HL-60 (cell line): ENCODE results near the gene VPS35L.

Experiments used
- DNase-seq, 2 experiments: peaks; one replicate each; pipeline ENCODE4 v3.0.0-alpha.2; 2010 to 2020; ENCODE audit warnings: low read depth in 1 of 2, low spot score in 1 of 2
- H3K27ac ChIP-seq: fragments of 250-450 bp; sonication (Bioruptor Pico); replicated peaks from 2 replicates; pipeline ENCODE4 v1.5.1; 2020; ENCODE audit warnings: mild to moderate bottlenecking, moderate library complexity
- H3K27me3 ChIP-seq: fragments of 250-450 bp; sonication (Bioruptor Pico); 2 replicates; pipeline ENCODE4 v1.5.1; 2021; ENCODE audit warnings: mild to moderate bottlenecking, moderate library complexity; ENCODE audit not compliant: insufficient read depth, poor library complexity, severe bottlenecking
- H3K4me3 ChIP-seq: replicated peaks from 2 replicates; pipeline ENCODE4 v1.5.1; 2011; ENCODE audit warnings: mild to moderate bottlenecking, control low read depth, low read length; ENCODE audit not compliant: insufficient read depth
- CTCF ChIP-seq: IDR thresholded peaks from one replicate; pipeline ENCODE4 v1.5.1; 2011; ENCODE audit warnings: low read length, control low read depth, inconsistent platforms; ENCODE audit not compliant: insufficient read depth
- GABPA ChIP-seq: IDR thresholded peaks from 2 replicates; pipeline ENCODE4 v1.6.1; 2012; ENCODE audit warnings: low read depth
- POLR2AphosphoS5 ChIP-seq: IDR thresholded peaks from 2 replicates; pipeline ENCODE4 v1.6.1; 2012; ENCODE audit warnings: low read depth
- REST ChIP-seq: IDR thresholded peaks from 2 replicates; pipeline ENCODE4 v1.6.1; 2012; ENCODE audit warnings: low read depth; ENCODE audit not compliant: insufficient replicate concordance
- SPI1 ChIP-seq: IDR thresholded peaks from 2 replicates; pipeline ENCODE4 v1.6.1; 2012; ENCODE audit warnings: low read depth, mild to moderate bottlenecking, borderline replicate concordance
- long read RNA-seq: library from polyadenylated mRNA; unstranded; transcript quantifications from one replicate; pipeline ENCODE4 v2.0.0, GENCODE V29; 2020

Gene VPS35L
- long read RNA-seq, transcript VPS35L-203 (31 exons, 3,855 nt) = major isoform, 564 of 748 reads
- long read RNA-seq, partial matches to known transcripts = 53 of 748 reads
- long read RNA-seq, other reads (novel, unspliced or antisense) = 126 of 748 reads

GRCh38 chr16:19555186-19555937 lies at the start of gene VPS35L:
Gene VPS35L, plus strand, starts transcription at chr16:19555703. Its CDS starts 27 bp downstream, at chr16:19555730.
- peak within 1 kb of the TSS; percentile 93 for H3K27ac ChIP-seq
- TF ChIP-seq POLR2AphosphoS5 = peak; percentile 73; the same call in 1 of the 2 replicates
- no peak for TF ChIP-seq REST
- peak; percentile 51 for TF ChIP-seq CTCF
- TF ChIP-seq SPI1 = no peak
- no peak; the same call in 1 of the 2 replicates for TF ChIP-seq GABPA

GRCh38 chr16:19506965-19507364 lies 48.5 kb upstream of the VPS35L start:
- no peaks in the 10 kb centered on the region for H3K27me3 ChIP-seq
- no peak for TF ChIP-seq SPI1
- TF ChIP-seq POLR2AphosphoS5 = no peak
- TF ChIP-seq CTCF = no peak
- TF ChIP-seq GABPA = no peak
- no peak for TF ChIP-seq REST
- H3K4me3 ChIP-seq = no peak overlapping the region
- DNase-seq = no peak
- H3K27ac ChIP-seq = no peak overlapping the region

More at GRCh38 chr16:19555186-19555937, at the start of gene VPS35L:
- no peaks in the 10 kb centered on the region for H3K27me3 ChIP-seq
- peak; percentile 97 to 98 for DNase-seq
- H3K4me3 ChIP-seq = peak within 1 kb of the TSS; percentile 88

GRCh38 chr16:19507867-19508266 lies 47.6 kb upstream of the VPS35L start:
- no peaks in the 10 kb centered on the region for H3K27me3 ChIP-seq
- no peak overlapping the region for H3K4me3 ChIP-seq
- TF ChIP-seq REST = no peak
- no peak for TF ChIP-seq SPI1
- TF ChIP-seq CTCF = no peak
- TF ChIP-seq POLR2AphosphoS5 = no peak
- no peak for TF ChIP-seq GABPA
- DNase-seq = no peak
- H3K27ac ChIP-seq = no peak overlapping the region
